ENCODE results near the gene TMEM108. TPM values are rescaled to one million over a fixed set of nuclear protein-coding genes. Genes with fewer than 3 reads are reported as not detected.
"Not testable (repeated sequence)": the region's sequence is repeated elsewhere in the genome, so short reads cannot be mapped to it uniquely, and the experiment has no call there.

The TMEM108 gene
- 1.4 TPM for total RNA-seq

DNA sequence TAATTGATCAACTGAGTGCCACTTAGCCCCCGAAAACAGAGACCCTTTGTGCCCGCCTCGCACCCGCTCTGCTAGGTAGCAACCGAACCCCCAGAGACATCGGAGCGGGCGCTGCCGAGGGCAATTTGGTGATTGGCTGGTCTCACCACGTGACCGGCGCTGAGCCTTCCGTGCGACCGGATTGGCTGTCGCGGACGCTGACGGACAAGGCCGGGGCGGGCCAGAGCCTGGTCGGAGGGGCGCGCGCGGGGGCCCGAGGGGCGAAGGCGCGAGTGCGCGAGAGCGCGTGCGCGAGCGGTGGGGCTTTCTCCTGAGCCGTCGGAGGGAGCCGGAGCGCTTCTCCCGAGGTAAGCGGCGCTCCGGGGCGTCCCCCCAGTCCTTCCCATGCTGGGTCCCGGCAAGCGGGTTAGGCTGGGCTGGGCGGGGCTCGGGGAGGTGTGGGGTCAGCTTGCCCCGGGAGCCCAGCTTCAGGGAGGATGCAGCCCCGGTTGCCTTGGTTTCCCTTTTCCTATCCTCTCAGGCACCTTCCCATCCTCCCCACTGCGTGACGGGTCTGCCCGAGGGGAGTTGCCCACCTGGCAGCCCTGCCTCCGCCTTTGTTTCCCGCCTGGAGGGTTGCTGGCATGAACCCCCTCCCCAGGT lies at the start of gene TMEM108:
TSS of gene TMEM108 (plus strand) at position 303 of the 642 bp plus-strand sequence.
- peak; percentile 7 for DNase-seq

DNA sequence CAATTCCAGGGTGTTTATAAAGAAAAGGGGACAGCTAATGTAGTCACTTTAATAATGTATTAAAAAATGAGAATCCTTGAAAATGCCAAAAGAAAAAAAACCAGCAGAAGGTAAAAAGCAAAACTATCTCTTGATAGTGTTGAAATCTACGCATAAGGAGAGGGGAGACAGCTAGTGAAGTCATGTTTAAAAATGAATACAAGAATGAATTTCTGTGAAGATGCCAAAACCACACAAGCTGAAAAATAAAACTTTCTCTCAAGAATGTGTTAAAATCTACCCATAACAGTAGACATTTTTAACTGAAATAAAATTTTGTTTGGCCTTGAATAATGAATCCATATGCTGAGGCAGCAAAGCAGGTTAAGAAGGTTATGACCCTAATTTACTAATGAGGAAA lies 42.2 kb upstream of the TMEM108 start:
- DNase-seq = no peak

DNA sequence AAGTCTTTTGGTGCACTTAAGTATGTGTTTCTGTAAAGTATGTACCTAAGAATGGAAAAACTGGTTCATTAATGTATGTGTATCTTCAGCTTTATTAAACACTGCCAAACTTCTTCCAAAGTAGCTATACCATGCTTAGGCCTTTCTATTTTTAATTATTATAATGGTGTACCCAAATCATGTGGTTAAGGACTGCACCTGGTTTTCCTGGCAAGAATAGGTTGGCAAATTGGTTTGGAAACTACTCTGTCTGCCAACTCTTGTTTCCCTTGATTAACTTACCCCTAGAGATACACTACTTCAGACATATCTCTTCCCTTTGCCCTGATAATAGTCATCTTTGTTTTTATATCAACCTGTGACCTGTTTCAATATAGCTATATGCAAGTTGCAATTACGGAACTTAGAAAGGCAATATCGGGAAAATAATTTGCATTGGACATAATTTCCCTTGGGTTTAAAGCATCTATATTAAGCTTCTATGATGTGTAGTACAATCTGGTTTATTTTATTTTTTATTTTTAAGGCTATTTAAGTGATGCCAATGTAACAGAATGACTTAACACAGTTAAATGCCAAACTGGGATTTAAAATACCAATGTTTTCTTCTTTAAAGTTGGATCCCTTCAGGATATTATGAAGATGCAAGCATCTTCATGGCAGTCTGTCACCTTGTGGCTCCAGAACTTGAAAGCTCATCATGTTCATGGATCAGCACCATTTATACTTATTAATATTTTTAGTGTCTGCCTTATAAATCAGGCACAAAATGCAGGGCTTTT lies 40.6 kb upstream of the TMEM108 start:
- no peak for DNase-seq

DNA sequence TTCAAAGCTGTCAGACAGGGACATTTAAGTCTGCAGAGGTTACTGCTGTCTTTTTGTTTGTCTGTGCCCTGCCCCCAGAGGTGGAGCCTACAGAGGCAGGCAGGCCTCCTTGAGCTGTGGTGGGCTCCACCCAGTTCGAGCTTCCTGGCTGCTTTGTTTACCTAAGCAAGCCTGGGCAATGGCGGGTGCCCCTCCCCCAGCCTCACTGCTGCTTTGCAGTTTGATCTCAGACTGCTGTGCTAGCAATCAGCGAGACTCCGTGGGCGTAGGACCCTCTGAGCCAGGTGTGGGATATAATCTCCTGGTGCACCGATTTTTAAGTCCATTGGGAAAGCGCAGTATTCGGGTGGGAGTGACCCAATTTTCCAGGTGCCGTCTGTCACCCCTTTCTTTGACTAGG lies 33.2 kb upstream of the TMEM108 start:
- DNase-seq = not testable (repeated sequence)

DNA sequence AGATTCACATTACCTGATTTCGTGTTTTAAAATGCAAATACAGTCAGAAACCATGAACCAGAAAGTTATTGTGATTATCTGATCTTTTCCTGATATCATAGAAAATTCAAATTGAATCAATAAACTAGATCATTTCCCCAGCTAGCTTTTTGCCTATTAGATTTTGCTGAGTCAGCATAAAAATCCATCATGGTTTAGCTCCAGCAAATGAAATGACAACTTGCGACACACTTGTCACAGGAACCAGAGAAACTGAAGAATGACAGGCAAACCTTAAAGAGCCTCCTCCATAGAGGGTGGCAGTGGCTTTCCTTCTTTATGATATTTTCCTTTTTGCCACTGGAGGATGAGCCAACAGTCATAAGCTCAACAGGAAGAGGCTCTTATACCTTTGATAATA lies 30.6 kb upstream of the TMEM108 start:
- no peak for DNase-seq

DNA sequence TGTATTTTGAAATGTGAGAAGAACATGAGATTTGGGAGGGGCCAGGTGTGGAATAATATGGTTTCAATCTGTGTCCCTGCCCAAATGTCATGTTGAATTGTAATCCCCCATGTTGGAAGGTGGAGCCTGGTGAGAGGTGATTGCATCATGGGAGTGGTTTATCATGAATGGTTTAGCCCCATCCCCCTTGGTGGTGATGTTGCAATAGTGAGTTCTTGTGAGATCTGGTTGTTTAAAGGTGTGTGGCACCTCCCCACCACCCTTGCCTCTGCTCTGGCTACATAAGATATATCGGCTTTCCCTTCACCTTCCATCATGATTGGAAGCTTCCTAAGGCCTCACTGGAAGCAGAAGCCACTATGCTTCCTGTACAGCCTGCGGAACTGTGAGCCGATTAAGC lies 23.9 kb upstream of the TMEM108 start:
- DNase-seq = no peak

DNA sequence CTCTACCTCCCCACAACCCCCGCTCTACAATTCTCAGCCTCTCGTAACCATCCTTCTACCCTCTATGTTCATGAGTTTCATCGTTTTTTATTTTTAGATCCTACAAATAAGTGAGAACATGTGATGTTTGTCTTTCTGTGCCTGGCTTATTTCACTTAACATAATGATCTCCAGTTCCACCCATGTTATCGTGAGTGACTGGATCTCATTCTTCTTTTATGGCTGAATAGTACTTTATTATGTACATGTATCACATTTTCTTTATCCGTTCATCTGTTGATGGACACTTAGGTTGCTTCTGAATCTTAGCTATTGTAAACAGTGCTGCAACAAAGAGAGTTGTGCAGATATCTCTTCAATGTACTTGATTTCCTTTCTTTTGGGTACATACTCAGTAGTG lies 22.6 kb upstream of the TMEM108 start:
- DNase-seq = not testable (repeated sequence)

DNA sequence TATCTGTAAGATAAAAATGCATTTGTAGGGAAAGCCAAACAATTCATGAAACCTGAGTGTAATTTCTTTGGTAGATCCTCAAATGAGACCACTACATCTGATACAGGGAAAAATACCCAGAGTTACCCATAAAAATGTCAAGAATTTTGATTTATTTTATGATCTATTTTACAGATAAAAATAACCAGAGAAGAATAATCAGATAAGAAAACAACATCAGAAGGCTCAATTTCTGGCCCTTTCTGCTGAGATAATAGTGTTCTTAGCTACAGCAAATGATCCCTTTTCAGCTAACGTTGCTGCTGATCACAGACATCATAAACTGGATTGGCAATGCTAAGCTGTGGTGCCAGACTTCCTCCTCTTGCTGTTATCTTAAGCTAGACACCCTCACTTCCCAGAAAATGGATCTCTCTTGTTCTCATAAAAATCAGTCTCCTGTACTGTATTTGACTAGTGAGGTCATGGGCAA lies 21.3 kb upstream of the TMEM108 start:
- DNase-seq = no peak

DNA sequence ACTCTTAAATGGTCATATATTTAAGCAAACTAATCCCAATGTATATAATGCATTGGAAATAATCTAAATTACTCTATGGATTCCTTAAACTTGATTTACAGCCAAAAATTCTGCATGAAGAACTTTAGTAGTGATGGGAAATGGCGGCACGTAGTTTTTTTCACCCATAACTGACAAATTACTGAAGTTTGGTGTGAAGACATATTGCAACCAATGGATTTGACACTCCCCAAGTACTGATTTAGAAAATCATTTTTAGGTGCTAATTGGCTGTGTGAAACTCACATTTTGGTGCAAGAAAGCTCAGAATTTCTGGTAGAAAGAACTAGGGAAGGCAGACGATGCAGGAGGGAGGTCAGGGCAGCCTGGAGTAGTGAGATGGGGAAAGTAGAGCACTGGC lies 19.3 kb upstream of the TMEM108 start:
- no peak for DNase-seq

DNA sequence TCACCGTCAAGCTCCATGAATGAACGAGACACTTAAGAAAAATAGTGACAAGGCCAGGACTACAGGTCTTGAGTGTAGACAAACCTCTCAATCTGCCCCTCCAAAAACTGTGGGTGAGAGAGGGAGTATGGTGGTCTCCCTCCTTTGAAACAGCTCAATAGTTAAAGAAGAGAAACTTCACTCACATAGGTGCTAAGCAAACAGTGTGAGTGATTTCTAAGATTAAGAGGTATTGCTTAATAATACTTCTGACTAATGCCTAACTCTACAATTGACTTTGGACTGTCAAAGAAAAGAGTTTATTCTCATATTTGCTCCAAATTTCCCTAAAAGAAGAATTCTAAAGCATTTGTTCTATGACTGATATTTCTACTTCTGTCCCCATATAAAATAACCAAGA lies 17.0 kb upstream of the TMEM108 start:
- no peak for DNase-seq

DNA sequence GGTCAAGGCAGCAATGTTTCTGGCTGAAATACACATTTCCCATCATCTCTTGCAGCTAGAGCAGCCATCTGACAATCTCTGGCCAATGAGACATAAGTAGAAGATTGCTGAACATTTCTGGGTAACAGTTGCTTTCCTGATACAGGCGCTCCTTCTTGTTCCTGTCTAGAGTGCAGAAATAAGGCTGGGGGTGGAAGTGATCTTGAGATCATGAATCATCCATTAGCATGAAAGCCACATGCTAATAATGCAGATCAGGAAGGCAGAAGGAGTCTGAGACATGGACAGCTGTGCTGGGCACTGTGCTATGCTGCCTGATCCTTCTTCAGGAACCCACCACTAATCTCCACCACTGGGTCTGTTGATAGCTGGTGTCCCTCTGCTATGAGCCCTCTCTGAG lies 14.8 kb upstream of the TMEM108 start:
- DNase-seq = no peak

DNA sequence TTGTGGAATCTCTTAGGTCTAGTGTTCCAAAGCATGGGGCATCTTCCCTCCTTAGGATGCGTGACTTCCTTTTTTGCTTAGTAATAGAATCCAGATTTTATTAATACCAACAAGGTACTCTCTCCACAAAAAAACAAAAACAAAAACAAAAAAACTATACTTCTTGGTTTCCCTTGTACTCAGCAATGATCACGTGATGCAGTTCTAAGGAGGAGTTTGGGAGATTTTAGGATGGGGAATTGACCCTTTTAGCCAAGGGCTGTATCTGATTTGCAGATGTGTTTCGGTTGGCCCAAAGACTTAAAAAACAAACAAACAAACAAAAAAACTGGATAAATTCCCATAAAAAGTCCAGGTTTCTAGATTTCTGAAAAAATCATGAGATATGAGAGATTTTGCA lies 12.6 kb upstream of the TMEM108 start:
- DNase-seq = no peak

DNA sequence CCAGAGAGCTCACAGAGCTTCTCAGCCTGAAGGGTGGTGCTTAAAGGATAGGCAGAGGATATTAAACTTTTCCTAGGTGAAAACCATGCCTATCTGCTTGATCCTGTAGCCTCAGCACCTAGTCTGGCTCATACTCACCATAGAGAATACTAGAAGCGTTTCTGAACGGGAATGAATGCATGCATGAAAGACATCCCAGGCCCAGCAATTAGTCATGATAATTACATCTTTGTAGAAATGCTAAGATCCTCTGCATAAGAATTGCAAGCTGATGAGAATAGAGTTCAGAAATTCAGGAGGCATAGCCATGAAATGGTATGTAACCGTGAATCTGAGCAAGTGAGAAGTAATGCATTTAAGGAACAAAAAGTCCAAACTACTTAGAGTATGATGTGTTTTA lies 5.9 kb upstream of the TMEM108 start:
- DNase-seq = no peak

DNA sequence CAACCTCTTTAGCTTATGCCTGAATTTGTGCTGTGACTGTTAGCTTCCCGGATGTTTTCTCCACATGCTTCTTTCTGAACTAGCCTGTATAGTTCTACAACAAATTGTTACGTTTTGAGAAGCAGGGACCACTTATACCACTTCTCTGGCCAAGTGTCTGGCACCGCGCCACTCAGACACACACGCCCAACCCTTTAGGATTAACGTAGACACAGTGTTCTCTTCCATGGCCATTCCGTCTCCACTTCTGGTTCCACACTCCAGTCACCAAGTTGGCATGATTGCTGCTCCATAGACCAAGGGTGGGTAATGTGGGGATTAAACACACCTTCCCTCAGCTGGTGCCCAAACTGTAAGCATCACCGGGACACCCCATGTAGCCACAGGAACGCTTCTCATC lies 755 bp upstream of the TMEM108 start:
- no peak for DNase-seq

DNA sequence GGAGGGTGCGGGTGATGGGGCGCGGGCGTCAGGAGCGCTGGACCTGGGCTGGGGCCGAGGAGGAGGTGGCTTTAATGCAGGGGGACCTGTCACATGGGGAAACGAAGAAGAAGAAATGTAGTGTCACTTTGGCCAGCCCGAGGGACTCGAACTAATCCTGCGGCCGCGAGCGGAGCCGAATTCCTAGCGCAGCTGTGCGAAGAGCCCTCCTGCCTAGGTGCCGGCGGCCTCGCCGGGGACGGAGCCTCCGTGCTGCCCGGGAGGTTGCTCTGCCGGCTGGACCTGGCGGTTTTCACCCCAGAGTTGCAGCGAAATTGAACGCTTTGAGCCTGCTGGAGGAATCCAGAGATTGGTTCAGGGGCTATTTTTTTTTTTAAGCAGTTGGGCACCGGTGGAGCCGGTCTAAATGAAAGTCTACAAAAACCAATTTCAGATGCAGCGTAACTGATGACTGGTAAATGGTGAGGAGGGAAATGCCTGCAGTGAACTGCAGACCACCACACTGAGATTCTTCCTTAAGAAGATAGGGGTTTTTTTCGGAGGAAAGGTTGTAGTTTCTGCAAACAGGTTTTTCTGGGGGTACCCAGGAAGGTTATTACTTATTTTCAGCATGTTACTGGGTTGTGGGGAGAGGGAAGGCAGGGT lies 662 bp downstream of the TMEM108 start:
- no peak for DNase-seq

DNA sequence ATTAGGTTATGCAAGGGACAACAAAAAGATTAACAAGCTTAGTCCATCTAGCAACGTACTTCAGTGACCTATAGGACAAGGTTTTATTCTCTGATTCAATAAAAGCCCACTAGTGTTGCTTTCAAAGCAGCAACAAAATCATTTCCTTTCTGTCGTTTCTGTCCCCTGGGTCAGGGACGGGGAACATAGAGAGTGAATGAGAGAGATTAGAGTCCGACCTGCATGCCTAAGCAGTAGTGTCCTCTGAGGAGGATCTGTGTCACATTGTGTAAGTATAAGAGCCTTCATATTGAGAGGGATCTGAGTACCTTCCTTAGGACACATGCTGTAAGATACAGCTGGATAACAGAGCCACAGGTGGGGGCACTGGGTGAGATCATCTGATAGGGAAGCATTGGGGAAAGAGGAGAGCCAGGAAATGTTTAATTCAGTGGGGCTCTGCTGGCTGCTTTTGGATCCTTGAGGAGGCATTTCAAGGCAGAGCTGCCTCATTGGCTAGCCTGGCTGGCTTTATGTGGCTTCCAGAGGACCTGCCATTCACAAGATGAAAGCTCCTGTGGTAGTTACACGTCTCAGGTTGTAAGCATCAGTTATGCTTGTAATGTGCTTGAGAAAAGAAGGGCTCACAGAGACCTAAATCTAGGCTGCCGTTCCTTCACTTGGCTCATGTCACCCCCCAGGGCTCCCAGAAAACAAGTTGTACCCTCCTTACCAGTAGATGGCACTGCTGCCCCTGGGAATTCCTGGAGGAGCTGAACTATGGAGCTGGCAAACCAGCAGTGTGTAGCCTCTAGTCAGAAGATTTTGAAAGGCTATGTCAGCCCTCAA lies 2.7 kb downstream of the TMEM108 start:
- DNase-seq = peak; percentile 73

DNA sequence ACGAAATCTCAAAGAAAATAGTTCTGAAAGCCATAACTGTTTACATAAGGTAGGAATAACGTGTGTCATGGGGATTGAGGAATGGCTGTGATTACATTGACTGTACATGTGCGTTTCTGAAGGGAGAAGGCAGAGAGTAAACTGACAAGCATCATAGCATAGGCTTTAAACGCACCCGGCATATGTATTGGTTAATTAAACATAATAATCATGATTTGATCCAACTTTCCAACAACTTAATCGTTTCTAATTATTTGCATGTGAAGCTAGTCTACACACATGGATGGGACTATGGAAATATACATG lies 3.3 kb downstream of the TMEM108 start:
- no peak for DNase-seq

DNA sequence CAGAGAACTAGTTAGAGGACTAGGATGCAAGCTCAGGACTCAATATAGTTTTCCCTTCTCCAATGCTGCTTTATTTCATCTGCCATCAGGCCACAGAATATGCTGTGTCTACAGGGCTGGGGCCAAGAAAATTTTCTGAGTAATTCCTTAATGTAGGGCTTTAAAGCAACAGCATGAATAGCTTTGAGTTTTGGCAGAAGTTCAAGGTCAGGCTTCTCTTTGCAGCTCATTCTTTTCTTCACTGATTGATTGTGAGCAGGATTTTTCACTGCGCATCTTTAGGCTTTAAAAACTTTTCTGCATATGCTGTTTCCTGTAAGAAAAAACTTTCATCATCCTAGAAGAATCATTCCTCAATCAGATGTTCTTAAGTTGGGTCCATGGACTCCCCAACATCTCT lies 4.6 kb downstream of the TMEM108 start:
- peak; percentile 23 for DNase-seq

DNA sequence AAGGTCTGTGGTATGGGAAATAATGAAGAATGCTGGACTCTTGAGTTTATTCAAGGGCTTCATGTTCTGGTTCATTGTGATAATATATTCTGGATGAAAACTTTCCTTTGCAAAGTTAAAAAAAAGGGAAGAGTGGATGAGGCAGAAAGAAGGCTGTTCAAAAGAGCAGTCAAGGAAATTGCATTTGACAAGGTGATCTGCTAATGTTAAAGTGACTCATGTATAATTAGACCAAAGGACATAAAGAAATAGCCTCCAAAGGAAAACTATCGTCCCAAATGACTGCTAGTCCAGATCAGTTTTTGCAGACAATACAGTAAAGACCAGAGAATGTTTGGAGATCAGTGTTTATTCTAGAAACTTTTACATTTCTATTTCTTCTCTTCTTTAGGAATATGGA lies 9.8 kb downstream of the TMEM108 start:
- no peak for DNase-seq

DNA sequence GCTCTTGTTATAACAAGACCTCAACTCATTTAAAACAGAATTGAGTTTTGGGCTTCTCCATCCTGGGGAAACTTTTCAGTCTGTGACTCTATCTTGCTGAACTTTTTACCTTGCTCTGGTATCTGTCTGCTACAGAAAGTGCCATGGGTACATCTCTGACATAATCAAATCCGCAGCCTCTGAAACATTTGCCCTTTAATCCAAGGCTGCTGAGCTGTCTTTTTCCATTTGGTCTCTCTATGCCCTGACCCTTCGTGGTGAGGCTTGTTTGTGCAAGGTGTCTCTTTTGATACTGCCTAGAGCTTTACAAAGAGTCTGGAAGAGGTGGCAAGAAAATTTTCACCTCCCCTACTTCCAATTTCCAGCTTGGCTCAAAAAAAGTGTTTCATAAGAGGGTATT lies 11.3 kb downstream of the TMEM108 start:
- no peak for DNase-seq

DNA sequence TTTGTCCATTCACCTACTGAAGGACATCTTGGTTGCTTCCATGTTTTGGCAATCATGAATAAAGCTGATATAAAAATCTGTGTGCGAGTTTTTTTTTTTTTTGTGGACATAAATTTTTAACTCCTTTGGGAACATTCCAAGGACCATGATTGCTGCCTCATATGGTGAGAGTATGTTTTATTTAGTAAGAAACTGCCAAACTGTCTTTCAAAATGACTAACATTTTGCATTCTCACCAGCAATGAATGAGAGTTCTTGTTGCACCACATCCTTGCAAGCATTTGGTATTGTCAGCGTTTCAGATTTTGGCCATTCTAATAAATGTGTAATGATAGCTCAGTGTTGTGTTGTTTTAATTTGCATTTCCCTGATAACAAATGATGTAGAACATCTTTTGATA lies 12.7 kb downstream of the TMEM108 start:
- no peak for DNase-seq

DNA sequence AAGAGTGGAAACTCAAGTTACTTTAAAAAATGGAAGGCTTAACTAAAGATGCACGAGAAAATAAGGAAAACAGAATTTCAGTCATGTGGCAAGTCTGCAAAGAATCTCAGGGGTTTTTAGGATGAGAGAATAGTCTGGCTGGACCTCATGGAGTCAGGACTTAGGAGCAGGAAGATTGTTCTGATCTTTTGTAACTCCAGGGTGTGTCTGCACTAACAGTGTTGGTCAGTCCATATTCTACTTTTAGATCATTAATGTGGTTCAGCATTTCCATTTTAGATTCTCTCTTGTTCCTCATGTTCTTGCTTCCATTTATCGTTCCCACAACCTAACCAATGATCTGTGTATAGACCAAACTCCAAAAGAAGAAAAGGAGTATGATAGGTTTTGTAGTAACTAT lies 15.3 kb downstream of the TMEM108 start:
- DNase-seq = no peak

DNA sequence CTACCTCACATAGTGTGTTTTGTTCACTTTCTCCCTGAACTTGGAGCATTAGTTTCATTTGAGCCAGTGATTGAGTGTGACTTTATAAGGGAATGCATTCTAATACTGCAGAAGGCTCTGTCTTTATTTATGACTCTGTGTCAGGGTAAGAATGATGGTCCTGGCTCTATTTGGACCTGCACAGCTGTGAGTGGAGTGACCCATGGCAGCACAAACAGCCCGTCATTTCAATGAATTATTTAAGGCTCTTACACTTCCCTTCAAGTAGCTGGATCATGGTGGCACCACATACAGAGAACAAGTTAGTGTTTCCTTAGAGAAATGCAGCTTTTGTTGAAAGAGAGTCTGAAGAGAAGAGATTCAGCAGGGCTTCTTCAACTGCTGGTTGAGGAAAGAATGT lies 16.4 kb downstream of the TMEM108 start:
- no peak for DNase-seq
